ENCODE measurements around the gene LY6G6F. TPM values are rescaled to one million over a fixed set of nuclear protein-coding genes. Genes with fewer than 3 reads are reported as not detected.
A peak's percentile ranks its signal among the peaks of the same experiment; 100 is the strongest.

The LY6G6F gene
- total RNA-seq, 1 donor from 2014 or later = not detected

DNA sequence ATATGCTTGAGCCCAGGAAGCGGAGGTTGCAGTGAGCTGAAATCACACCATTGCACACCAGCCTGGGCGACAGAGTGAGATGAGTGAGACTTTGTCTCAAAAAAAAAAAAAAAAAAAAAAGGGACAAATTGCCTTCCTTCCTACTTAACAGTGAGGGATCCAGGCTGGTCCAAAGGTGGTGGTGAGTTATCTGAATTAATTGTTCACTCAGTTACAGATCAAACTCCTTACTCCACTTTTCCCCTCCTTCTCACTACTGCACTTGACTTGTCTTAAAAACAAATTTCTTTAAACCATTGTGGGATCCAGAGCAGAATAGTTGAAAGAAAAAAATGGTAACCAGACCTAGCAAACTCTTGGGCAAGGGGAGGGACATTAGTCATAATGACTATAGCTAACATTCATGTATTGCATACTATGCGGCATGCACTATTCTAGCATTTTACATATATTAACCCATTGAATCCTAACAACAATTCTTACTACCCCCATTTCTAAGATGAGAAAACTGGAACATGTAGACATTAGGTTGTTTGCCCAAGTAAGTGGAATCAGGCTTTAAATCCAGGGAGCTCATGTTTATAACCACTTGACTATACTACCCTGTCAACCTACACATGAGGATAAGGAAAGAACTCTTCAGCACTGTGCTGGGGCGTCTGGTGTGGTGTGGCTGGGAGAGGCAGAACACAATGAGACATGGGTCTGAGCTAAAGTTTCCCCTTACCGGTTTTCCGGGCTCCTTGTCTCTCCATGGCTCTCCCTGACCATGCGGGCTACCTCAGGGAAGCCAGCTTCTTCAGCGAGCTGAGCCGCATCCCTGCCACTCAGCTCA lies 43.3 kb upstream of the LY6G6F start:
- H3K36me3 Mint-ChIP-seq (ENCODE audit: insufficient read depth) = peaks cover 8% of the 10 kb centered on the region
- H3K4me3 Mint-ChIP-seq (ENCODE audit: low read depth) = peak overlapping the region; percentile 84
- TF ChIP-seq, protein P1, sequence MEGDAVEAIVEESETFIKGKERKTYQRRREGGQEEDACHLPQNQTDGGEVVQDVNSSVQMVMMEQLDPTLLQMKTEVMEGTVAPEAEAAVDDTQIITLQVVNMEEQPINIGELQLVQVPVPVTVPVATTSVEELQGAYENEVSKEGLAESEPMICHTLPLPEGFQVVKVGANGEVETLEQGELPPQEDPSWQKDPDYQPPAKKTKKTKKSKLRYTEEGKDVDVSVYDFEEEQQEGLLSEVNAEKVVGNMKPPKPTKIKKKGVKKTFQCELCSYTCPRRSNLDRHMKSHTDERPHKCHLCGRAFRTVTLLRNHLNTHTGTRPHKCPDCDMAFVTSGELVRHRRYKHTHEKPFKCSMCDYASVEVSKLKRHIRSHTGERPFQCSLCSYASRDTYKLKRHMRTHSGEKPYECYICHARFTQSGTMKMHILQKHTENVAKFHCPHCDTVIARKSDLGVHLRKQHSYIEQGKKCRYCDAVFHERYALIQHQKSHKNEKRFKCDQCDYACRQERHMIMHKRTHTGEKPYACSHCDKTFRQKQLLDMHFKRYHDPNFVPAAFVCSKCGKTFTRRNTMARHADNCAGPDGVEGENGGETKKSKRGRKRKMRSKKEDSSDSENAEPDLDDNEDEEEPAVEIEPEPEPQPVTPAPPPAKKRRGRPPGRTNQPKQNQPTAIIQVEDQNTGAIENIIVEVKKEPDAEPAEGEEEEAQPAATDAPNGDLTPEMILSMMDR (IDR thresholded peaks at IDR 0.05; ENCODE audit: unreplicated experiment) = no peak
- DNase-seq (ENCODE audit: low spot score, unreplicated experiment) = no peak
- no peaks in the 10 kb centered on the region for H3K9me3 Mint-ChIP-seq (ENCODE audit: low read depth)
- peak overlapping the region; percentile 97 for H3K27ac Mint-ChIP-seq
- no peaks in the 10 kb centered on the region for H3K27me3 Mint-ChIP-seq
- H3K4me1 Mint-ChIP-seq (ENCODE audit: low read depth) = peaks cover 48% of the 10 kb centered on the region

DNA sequence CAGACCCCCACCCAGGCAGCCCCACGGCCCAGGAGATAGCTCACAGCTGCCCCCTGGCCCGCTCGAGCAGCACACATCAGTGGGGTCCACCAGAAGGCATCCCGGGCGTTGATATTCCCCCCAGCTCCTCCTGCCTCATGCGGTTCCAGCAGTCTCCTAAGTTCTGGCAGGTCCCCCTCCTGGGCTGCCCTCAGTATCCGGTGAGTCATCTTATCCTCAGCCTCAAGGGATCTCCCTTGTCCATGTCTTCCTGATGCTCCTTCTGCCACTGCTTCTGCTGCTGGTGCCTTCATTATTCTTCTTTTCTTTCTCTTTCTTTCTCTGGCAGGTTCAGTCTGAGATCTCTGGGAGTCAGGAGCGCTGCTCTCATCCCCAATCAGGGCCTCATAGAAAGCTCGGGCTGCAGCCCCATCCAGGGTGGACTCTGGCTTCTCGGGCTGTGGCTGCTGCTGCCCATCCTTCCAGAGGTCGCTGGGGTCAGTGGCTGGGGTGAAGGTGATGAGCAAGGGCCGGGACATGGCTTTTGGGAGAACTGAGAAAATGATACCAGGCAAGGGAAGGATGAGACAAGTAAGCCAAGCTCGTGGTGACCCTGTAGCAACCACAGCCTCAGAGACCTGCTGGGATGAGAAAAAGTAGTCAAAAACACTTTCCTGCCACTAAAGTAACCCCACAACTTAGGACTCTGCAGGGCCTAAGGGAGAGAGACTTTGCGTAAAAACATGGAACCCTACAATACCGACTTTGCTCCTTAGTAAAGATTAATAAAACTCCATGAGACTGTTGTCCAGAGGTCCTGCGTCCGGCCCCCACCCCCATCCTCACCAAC lies 42.5 kb upstream of the LY6G6F start:
- Mint-ChIP-seq H3K4me3 (ENCODE audit: low read depth) (peak overlapping the region; percentile 84), H3K9me3 (ENCODE audit: low read depth) (no peaks in the 10 kb centered on the region), H3K27me3 (no peaks in the 10 kb centered on the region), H3K4me1 (ENCODE audit: low read depth) (peaks cover 41% of the 10 kb centered on the region), H3K36me3 (ENCODE audit: insufficient read depth) (peaks cover 13% of the 10 kb centered on the region), H3K27ac (peak overlapping the region; percentile 97)
- no peak for DNase-seq (ENCODE audit: low spot score, unreplicated experiment)
- TF ChIP-seq, protein P1 (IDR thresholded peaks at IDR 0.05; ENCODE audit: unreplicated experiment) = no peak

DNA sequence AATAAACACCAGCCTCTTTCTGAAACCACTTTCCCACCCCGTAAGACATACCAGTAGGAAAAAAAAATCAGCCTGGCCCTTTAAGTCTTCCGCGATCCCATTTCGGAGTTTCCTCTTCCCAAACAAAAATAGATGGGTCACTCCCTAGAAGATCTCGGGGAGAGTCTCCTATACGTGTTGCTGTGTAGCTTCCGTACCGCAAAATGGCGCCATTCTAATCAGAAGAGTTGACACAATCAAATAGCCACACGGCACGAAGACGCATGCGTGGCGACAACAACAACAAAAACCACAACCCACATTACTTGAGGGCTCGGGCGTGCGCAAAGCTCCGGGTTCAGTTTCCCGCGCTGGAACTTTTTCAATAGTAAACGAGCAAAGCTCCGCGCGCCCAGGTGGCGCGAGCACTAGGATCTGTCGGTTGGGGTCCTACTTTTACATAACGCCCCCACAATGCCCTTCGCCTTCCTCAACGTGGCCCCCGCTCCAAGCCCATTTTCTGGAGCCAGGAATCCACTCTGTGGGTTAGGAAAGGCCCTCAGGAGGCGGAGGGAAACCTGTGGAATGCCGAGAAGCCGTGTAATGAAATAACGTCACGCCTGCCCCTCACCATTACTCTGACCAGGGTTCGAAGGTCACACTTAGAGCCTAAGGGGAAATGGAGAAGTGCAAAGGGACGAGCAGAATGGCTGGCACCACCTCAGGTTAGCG lies 41.7 kb upstream of the LY6G6F start, which contains the start of gene GPANK1:
GPANK1 (minus strand) TSS at position 208 of the 711 bp plus-strand sequence. CDS start 519 bp downstream, outside the sequence.
- H3K9me3 Mint-ChIP-seq (ENCODE audit: low read depth) = no peaks in the 10 kb centered on the region
- DNase-seq (ENCODE audit: low spot score, unreplicated experiment) = peak; percentile 44
- peaks cover 34% of the 10 kb centered on the region for H3K4me1 Mint-ChIP-seq (ENCODE audit: low read depth)
- peaks cover 13% of the 10 kb centered on the region for H3K36me3 Mint-ChIP-seq (ENCODE audit: insufficient read depth)
- H3K4me3 Mint-ChIP-seq (ENCODE audit: low read depth) = peak within 1 kb of the TSS; percentile 84
- no peaks in the 10 kb centered on the region for H3K27me3 Mint-ChIP-seq
- H3K27ac Mint-ChIP-seq = peak within 1 kb of the TSS; percentile 97
- TF ChIP-seq, protein P1 (IDR thresholded peaks at IDR 0.05; ENCODE audit: unreplicated experiment) = peak; percentile 9

- peaks cover 14% of the 10 kb centered on the region for H3K36me3 Mint-ChIP-seq (ENCODE audit: insufficient read depth)
- H3K27me3 Mint-ChIP-seq = no peaks in the 10 kb centered on the region
- TF ChIP-seq, protein P1 (IDR thresholded peaks at IDR 0.05; ENCODE audit: unreplicated experiment) = no peak
- peak within 1 kb of the TSS; percentile 84 for H3K4me3 Mint-ChIP-seq (ENCODE audit: low read depth)
- DNase-seq (ENCODE audit: low spot score, unreplicated experiment) = peak; percentile 91
- H3K4me1 Mint-ChIP-seq (ENCODE audit: low read depth) = peaks cover 32% of the 10 kb centered on the region
- no peaks in the 10 kb centered on the region for H3K9me3 Mint-ChIP-seq (ENCODE audit: low read depth)
- H3K27ac Mint-ChIP-seq = peak within 1 kb of the TSS; percentile 97
Measured at GRCh38 chr6:31665501-31666336, 40.9 kb upstream of the LY6G6F start, which contains the start of gene CSNK2B. CSNK2B (plus strand) TSS chr6:31666080; CDS start chr6:31666832, 752 bp downstream.
